H1 (cell line): ENCODE measurements around the gene HEATR5A. TPM values are rescaled to one million over a fixed set of nuclear protein-coding genes. Genes with fewer than 3 reads are reported as not detected.

ENCODE experiments used
- CTCF ChIA-PET: fragments of 300-600 bp; sonication (Branson Sonifier 250); formaldehyde crosslinking; loops from one replicate; lab custom pipeline; 2021; ENCODE audit not compliant: partially characterized antibody; lab: Charles Lee
- POLR2A ChIA-PET: fragments of 300-600 bp; sonication (Branson Sonifier 250); formaldehyde crosslinking; loops from one replicate; lab custom pipeline; 2021; ENCODE audit warnings: inconsistent platforms; ENCODE audit not compliant: partially characterized antibody; lab: Charles Lee
- DNase-seq, 2 experiments: peaks; one replicate each; pipeline versions ENCODE4 v3.0.0 to v3.0.0-alpha.2; 2010 to 2022; ENCODE audit warnings: low spot score in 2 of 2, low read depth in 1 of 2, mixed read lengths in 1 of 2
- FAIRE-seq: peaks from 2 replicates; lab custom pipeline; 2011; peaks lifted over from hg19 to GRCh38; lab: Jason Lieb, UNC
- H2AFZ ChIP-seq: 2 replicates; pipeline ENCODE4 v1.8.1; 2012; ENCODE audit warnings: low read length, inconsistent platforms
- H2AK5ac ChIP-seq: 2 replicates; pipeline ENCODE4 v1.6.1; 2013; ENCODE audit warnings: low read depth, low read length
- H2BK120ac ChIP-seq: replicated peaks from 2 replicates; pipeline ENCODE3; 2013; ENCODE audit warnings: low read depth, low read length, inconsistent platforms
- H2BK12ac ChIP-seq: 2 replicates; pipeline ENCODE4 v1.6.1; 2013; ENCODE audit warnings: low read depth, low read length
- H2BK15ac ChIP-seq: 2 replicates; pipeline ENCODE4 v1.6.1; 2013; ENCODE audit warnings: low read length
- H2BK20ac ChIP-seq: 2 replicates; pipeline ENCODE4 v1.6.1; 2013; ENCODE audit warnings: low read length
- H2BK5ac ChIP-seq: 2 replicates; pipeline ENCODE4 v1.6.1; 2013; ENCODE audit warnings: low read depth, low read length
- H3K14ac ChIP-seq: 2 replicates; pipeline ENCODE4 v1.6.1; 2013; ENCODE audit warnings: inconsistent platforms; ENCODE audit not compliant: insufficient read length
- H3K18ac ChIP-seq: 2 replicates; pipeline ENCODE4 v1.6.1; 2013; ENCODE audit warnings: low read length; ENCODE audit errors: extremely low read depth
- H3K23ac ChIP-seq: 2 replicates; pipeline ENCODE4 v1.6.1; 2013; ENCODE audit warnings: inconsistent platforms; ENCODE audit not compliant: insufficient read length
- H3K23me2 ChIP-seq: 2 replicates; pipeline ENCODE4 v1.6.1; 2013; ENCODE audit warnings: low read depth, low read length
- H3K27ac ChIP-seq: 2 replicates; pipeline ENCODE4 v1.6.1; 2011; ENCODE audit warnings: low read depth, low read length, inconsistent platforms
- H3K27me3 ChIP-seq, 4 experiments: replicated peaks in 1 of 4; 1 replicate in 1 of 4; 2 replicates in 3 of 4; pipeline versions ENCODE4 v1.6.1 to v1.8.1; 2011 to 2013; ENCODE audit warnings: low read length in 3 of 4, mild to moderate bottlenecking in 3 of 4, inconsistent platforms in 2 of 4, mixed read lengths in 2 of 4, moderate library complexity in 1 of 4; ENCODE audit not compliant: control insufficient read depth in 3 of 4, insufficient read depth in 3 of 4; ENCODE audit errors: extremely low read depth in 1 of 4
- H3K36me3 ChIP-seq, 4 experiments: 2 replicates each; pipeline versions ENCODE4 v1.6.1 to v1.8.1; 2011 to 2013; ENCODE audit warnings: mild to moderate bottlenecking in 4 of 4, low read length in 3 of 4, moderate library complexity in 2 of 4, control low read depth in 1 of 4, inconsistent platforms in 1 of 4; ENCODE audit not compliant: insufficient read depth in 4 of 4, control insufficient read depth in 2 of 4
- H3K4ac ChIP-seq: replicated peaks from 2 replicates; pipeline ENCODE3; 2013; ENCODE audit warnings: low read length, low read depth, mixed read lengths, inconsistent platforms; ENCODE audit not compliant: insufficient read length
- H3K4me1 ChIP-seq, 4 experiments: replicated peaks in 1 of 4; 1 replicate in 1 of 4; 2 replicates in 3 of 4; pipeline versions ENCODE4 v1.6.1 to v1.8.1; 2011 to 2013; ENCODE audit warnings: low read length in 3 of 4, inconsistent platforms in 2 of 4, mixed read lengths in 1 of 4; ENCODE audit not compliant: insufficient read depth in 4 of 4, control insufficient read depth in 3 of 4
- H3K4me2 ChIP-seq, 2 experiments: 2 replicates each; pipeline versions ENCODE4 v1.6.1 to v1.8.1; 2011 to 2013; ENCODE audit warnings: low read depth in 2 of 2, low read length in 2 of 2, control low read depth in 1 of 2, inconsistent platforms in 1 of 2, mild to moderate bottlenecking in 1 of 2; ENCODE audit not compliant: insufficient read depth in 1 of 2
- H3K4me3 ChIP-seq, 4 experiments: fragments of 200-600, 300-600 bp in 1 of 4; sonication (generic), shearing (Covaris generic), sonication (Bioruptor Twin) in 1 of 4; 2 replicates each; pipeline versions ENCODE4 v1.5.1 to v1.8.1; 2011 to 2016; ENCODE audit warnings: low read length in 4 of 4, low read depth in 3 of 4, control low read depth in 2 of 4, inconsistent platforms in 2 of 4, mild to moderate bottlenecking in 2 of 4, mixed read lengths in 1 of 4, moderate library complexity in 1 of 4; ENCODE audit not compliant: insufficient read depth in 2 of 4; ENCODE audit errors: extremely low read depth in 1 of 4
- H3K56ac ChIP-seq: replicated peaks from 2 replicates; pipeline ENCODE3; 2013; ENCODE audit warnings: low read depth, mild to moderate bottlenecking, mixed read lengths, low read length, inconsistent platforms; ENCODE audit not compliant: insufficient read length
- H3K79me1 ChIP-seq: 2 replicates; pipeline ENCODE4 v1.6.1; 2013; ENCODE audit warnings: low read depth, low read length, control low read depth
- H3K79me2 ChIP-seq, 2 experiments: 2 replicates each; pipeline versions ENCODE4 v1.6.1 to v1.8.1; 2012 to 2013; ENCODE audit warnings: low read length in 2 of 2, mild to moderate bottlenecking in 2 of 2, inconsistent platforms in 1 of 2; ENCODE audit not compliant: insufficient read depth in 2 of 2, control insufficient read depth in 1 of 2
- H3K9ac ChIP-seq, 4 experiments: replicated peaks in 1 of 4; 1 replicate in 1 of 4; 2 replicates in 3 of 4; pipeline versions ENCODE4 v1.6.1 to v1.8.1; 2011 to 2013; ENCODE audit warnings: low read depth in 3 of 4, low read length in 3 of 4, control low read depth in 2 of 4, mild to moderate bottlenecking in 2 of 4, moderate library complexity in 2 of 4, inconsistent platforms in 1 of 4; ENCODE audit errors: extremely low read depth in 1 of 4
- H3K9me3 ChIP-seq, 2 experiments: 2 replicates each; pipeline versions ENCODE4 v1.6.1 to v1.8.1; 2012 to 2013; ENCODE audit warnings: mild to moderate bottlenecking in 2 of 2, moderate library complexity in 2 of 2, control low read depth in 1 of 2, inconsistent platforms in 1 of 2, low read depth in 1 of 2, low read length in 1 of 2, mixed read lengths in 1 of 2; ENCODE audit not compliant: insufficient read depth in 2 of 2
- H4K20me1 ChIP-seq, 2 experiments: replicated peaks in 1 of 2; 2 replicates each; pipeline versions ENCODE3 to v1.8.1; 2011 to 2013; ENCODE audit warnings: inconsistent platforms in 2 of 2, low read length in 2 of 2, mild to moderate bottlenecking in 1 of 2; ENCODE audit not compliant: insufficient read depth in 2 of 2, control insufficient read depth in 1 of 2
- H4K5ac ChIP-seq: 2 replicates; pipeline ENCODE4 v1.6.1; 2013; ENCODE audit warnings: low read length, low read depth, mixed read lengths, inconsistent platforms; ENCODE audit not compliant: insufficient read length
- H4K8ac ChIP-seq: 2 replicates; pipeline ENCODE4 v1.8.0; 2013; ENCODE audit warnings: mild to moderate bottlenecking, moderate library complexity, low read length, inconsistent platforms; ENCODE audit not compliant: insufficient read depth; ENCODE audit errors: extremely low read depth
- H4K91ac ChIP-seq: replicated peaks from 2 replicates; pipeline ENCODE3; 2013; ENCODE audit warnings: low read length, mixed read lengths, inconsistent platforms; ENCODE audit not compliant: insufficient read length
- MAFK ChIP-seq: IDR thresholded peaks from 2 replicates; pipeline ENCODE4 v1.6.1; 2012; ENCODE audit warnings: low read depth, mild to moderate bottlenecking, improper control_type of control experiment, low read length
- RAD21 ChIP-seq, 2 experiments: IDR thresholded peaks in 1 of 2; conservative IDR thresholded peaks in 1 of 2; 2 replicates each; pipeline ENCODE4 v1.6.1; 2011; ENCODE audit warnings: low read depth in 2 of 2, low read length in 2 of 2, improper control_type of control experiment in 1 of 2, inconsistent platforms in 1 of 2, mild to moderate bottlenecking in 1 of 2, moderate library complexity in 1 of 2
- WGBS, 2 experiments: shearing (Covaris generic) in 1 of 2; methylation state at CpG; one replicate each; pipeline versions ENCODE4 v1.1.6 to v1.1.7; 2013 to 2015; ENCODE audit warnings: low lambda C conversion rate in 2 of 2, mixed read lengths in 2 of 2, inconsistent platforms in 1 of 2, low coverage in 1 of 2, missing lambda C conversion rate in 1 of 2; ENCODE audit not compliant: insufficient replicate concordance in 2 of 2, insufficient coverage in 1 of 2, insufficient read length in 1 of 2; ENCODE audit errors: extremely low coverage in 1 of 2, missing lambda C conversion rate in 1 of 2; 5-methylcytosine and 5-hydroxymethylcytosine counted together
- polyA plus RNA-seq, 7 experiments: library from polyadenylated mRNA; depleted of rRNA in 3 of 7; stranded (reverse) in 5 of 7; unstranded in 2 of 7; fragments of >200 nt in 5 of 7; fragments of 200-250 nt in 2 of 7; gene quantifications; 1 replicate in 5 of 7; 2 replicates in 1 of 7; 4 replicates in 1 of 7; pipeline versions ENCODE4 v1.2.1 to v1.2.3, GENCODE V29; 2011 to 2013; ENCODE audit warnings: missing spikeins in 2 of 7, mixed read lengths in 2 of 7
- total RNA-seq: library from RNA; stranded (reverse); fragmentation: NEBNext Ultra II Directional; extraction: Animal tissue kit (Norgen Biotek cat#: 25700); gene quantifications from 2 replicates; pipeline ENCODE4 v1.2.1, GENCODE V29; 2021
- TF ChIP-seq, protein P1 (sequence below): IDR thresholded peaks from 2 replicates; pipeline ENCODE4 v1.6.1; 2012; ENCODE audit warnings: inconsistent platforms
- TF ChIP-seq, protein P2 (sequence below), 3 experiments: IDR thresholded peaks; 1 replicate in 2 of 3; 2 replicates in 1 of 3; pipeline versions ENCODE4 v1.5.1 to v1.6.1; 2011; ENCODE audit warnings: low read length in 3 of 3, mild to moderate bottlenecking in 3 of 3, inconsistent platforms in 2 of 3, low read depth in 1 of 3, moderate library complexity in 1 of 3; ENCODE audit not compliant: insufficient read depth in 1 of 3; ENCODE audit errors: control extremely low read depth in 1 of 3

HEATR5A gene
- total and polyA plus RNA-seq, 2 of the 8 experiments (the other 6 are each of a cell fraction or from before 2014, with no cell fraction given) = 9.0 to 36.2 TPM

DNA sequence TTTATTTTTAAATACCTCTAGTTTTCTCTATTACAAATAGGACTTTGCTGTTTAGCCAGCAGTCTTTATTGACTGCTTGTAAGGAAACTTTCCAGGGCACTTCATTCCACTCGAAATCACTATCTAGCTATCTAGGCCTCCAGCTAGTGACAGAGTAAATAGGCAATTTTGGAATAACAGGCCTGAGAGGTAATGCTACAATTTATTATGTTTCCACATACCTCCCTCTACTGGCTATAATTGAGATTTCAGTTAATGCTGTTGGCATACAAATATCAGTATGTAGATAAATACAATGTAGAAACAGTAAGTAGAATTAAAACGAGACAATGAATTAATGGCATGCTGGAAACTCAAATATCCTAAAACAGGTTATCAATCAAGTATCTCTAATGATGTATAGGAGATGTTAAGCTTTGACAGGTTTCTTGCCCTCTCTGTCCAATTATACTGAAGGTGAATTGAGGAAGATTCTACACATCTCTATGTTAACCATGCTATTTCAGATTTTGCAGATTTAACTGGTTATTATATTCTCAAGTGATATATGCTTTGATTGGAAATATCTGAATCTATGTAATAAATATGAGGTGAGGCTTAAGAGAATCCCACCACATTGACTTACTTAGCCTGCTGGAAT, 29.7 kb upstream of the HEATR5A start:
- Histone ChIP-seq H3K27me3 (peaks cover 0 to 1% (median 0%) of the 10 kb centered on the region in 4 experiments; a peak in 1 of 7 replicates), H4K8ac (no peak overlapping the region), H3K4me1 (no peaks in the 10 kb centered on the region), H2BK5ac (no peak overlapping the region), H3K79me1 (no peaks in the 10 kb centered on the region), H3K18ac (no peak overlapping the region), H3K4me2 (no peak overlapping the region), H4K5ac (no peak overlapping the region), H3K23ac (no peak overlapping the region), H4K91ac (no peak overlapping the region), H2BK12ac (no peak overlapping the region)
- FAIRE-seq = no peak
- CTCF ChIA-PET = interaction anchor here (0.6 to 4.2 kb wide), 14 partner anchors 16 to 800 kb away, joined by 3 to 14 read pairs (median 3); partner anchors contain the start of gene HEATR5A
- POLR2A ChIA-PET = no interaction called here
- DNase-seq = no peak
- whole genome bisulfite sequencing, 2 experiments = 87% methylated on average over 2 of the region's 2 CpGs; no CpG with 5 or more reads in 1 of the 2 experiments
- TF ChIP-seq, protein P1, sequence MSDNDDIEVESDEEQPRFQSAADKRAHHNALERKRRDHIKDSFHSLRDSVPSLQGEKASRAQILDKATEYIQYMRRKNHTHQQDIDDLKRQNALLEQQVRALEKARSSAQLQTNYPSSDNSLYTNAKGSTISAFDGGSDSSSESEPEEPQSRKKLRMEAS = no peak
- TF ChIP-seq RAD21 (IDR thresholded peaks at IDR 0.05 in 1 of 2, conservative IDR thresholded peaks at IDR 0.05 in 1 of 2; ENCODE audit: low read depth in 2 of 2, low read length in 2 of 2) = peak; percentile 43 to 48
- TF ChIP-seq MAFK = no peak
- TF ChIP-seq, protein P2, sequence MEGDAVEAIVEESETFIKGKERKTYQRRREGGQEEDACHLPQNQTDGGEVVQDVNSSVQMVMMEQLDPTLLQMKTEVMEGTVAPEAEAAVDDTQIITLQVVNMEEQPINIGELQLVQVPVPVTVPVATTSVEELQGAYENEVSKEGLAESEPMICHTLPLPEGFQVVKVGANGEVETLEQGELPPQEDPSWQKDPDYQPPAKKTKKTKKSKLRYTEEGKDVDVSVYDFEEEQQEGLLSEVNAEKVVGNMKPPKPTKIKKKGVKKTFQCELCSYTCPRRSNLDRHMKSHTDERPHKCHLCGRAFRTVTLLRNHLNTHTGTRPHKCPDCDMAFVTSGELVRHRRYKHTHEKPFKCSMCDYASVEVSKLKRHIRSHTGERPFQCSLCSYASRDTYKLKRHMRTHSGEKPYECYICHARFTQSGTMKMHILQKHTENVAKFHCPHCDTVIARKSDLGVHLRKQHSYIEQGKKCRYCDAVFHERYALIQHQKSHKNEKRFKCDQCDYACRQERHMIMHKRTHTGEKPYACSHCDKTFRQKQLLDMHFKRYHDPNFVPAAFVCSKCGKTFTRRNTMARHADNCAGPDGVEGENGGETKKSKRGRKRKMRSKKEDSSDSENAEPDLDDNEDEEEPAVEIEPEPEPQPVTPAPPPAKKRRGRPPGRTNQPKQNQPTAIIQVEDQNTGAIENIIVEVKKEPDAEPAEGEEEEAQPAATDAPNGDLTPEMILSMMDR (IDR thresholded peaks at IDR 0.05; ENCODE audit: control extremely low read depth in 1 of 3, insufficient read depth in 1 of 3, low read depth in 1 of 3, low read length in 3 of 3) = peak in 1 of 3 experiments; percentile 39; a peak in 2 of 4 replicates
- TF ChIP-seq, all 59 proteins: peak for 2
- no peaks in the 10 kb centered on the region for H4K20me1 ChIP-seq
- no peak overlapping the region for H3K14ac ChIP-seq
- H3K27ac ChIP-seq = no peak overlapping the region
- H2BK20ac ChIP-seq = no peak overlapping the region
- H2AFZ ChIP-seq = no peak overlapping the region
- H3K79me2 ChIP-seq = no peaks in the 10 kb centered on the region
- H2BK15ac ChIP-seq = no peak overlapping the region
- no peak overlapping the region for H3K4ac ChIP-seq
- no peak overlapping the region for H3K9ac ChIP-seq
- H3K36me3 ChIP-seq = peaks cover 0 to 17% (median 3%) of the 10 kb centered on the region in 4 experiments; a peak in 3 of 8 replicates
- H3K23me2 ChIP-seq = no peaks in the 10 kb centered on the region
- no peaks in the 10 kb centered on the region for H3K9me3 ChIP-seq
- no peak overlapping the region for H2AK5ac ChIP-seq
- no peak overlapping the region for H3K4me3 ChIP-seq
- H3K56ac ChIP-seq = no peak overlapping the region
- no peak overlapping the region for H2BK120ac ChIP-seq
